Measurements from ENCODE around the gene DBN1.

Gene DBN1

GRCh38 chr5:177440990-177441780 is 32.2 kb downstream of the DBN1 start:
- DNase-seq: no peak

- DNase-seq: no peak
Measured at GRCh38 chr5:177440211-177440989, 33.0 kb downstream of the DBN1 start.

DNA sequence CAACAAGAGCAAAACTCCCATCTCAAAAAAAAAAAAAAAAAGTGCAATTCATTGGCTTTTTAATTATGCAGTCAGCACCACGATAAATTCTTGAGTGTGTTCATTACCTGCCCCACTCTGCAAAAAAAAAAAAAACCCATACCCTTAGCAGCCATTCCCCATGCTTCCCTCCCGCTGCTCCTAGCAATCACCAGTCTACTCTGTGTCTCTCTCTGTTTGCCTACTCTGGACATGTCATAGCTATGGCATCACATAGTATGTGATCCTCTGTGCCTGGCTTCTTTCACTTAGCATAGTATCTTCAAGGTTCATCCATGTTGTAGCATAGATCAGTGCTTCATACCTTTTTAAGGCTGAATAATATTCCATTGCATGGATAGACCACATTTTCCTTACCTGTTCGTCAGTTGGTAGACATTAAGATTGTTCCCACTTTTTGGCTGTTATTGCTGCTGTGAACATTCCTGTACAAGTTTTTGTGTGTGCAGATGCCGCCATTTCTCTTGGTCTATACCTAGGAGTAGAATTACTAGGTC is 33.8 kb downstream of the DBN1 start:
- no peak for DNase-seq

GRCh38 chr5:177438468-177438867 is 35.0 kb downstream of the DBN1 start:
- DNase-seq: no peak

- DNase-seq: no peak
Measured at GRCh38 chr5:177437623-177438022, 35.8 kb downstream of the DBN1 start.

GRCh38 chr5:177435847-177436536 is 37.4 kb downstream of the DBN1 start:
- no peak for DNase-seq

- no peak for DNase-seq
Measured at GRCh38 chr5:177434942-177435738, 38.3 kb downstream of the DBN1 start.

DNA sequence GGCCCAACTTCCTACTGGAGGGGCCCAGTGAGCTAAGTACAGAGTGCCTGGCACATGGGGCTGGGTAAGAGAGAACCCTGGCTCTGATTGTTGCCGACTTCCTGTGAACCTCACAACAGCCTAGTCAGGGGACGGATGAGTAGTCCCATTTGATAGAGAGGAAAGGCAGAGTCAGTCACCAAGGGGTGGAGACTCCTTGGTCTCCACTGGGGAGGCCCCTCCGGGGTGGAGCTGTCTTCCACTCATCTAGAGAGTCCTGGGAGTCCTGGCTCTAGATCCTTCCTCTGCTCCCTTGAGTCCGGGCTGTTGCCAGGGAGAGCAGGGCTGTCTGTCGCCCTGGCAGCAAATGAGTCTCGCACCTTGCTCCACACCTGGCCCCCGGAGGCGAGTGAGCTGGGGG is 39.0 kb downstream of the DBN1 start:
- no peak for DNase-seq

DNA sequence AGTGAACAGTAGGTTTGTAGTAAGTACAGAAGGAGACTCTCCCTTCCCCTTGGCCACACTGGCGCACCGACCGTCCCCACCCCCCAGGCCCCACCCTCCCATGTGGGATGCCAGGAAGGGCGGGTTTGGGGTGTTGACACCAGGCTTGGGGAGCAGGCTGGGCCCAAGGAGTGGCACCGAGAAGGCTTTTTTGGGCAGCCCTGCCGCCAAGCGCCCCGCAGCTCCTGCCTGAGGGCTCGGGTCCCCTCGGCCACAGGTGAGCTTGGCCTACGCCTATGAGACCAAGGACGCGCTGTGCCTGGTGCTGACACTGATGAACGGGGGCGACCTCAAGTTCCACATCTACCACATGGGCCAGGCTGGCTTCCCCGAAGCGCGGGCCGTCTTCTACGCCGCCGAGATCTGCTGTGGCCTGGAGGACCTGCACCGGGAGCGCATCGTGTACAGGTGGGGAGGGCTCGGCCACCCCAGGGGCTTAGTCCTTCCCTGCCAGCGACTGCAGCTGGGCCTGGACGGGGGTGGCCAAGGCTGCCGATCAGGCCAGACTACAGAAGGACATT is 39.7 kb downstream of the DBN1 start:
- no peak for DNase-seq

DNA sequence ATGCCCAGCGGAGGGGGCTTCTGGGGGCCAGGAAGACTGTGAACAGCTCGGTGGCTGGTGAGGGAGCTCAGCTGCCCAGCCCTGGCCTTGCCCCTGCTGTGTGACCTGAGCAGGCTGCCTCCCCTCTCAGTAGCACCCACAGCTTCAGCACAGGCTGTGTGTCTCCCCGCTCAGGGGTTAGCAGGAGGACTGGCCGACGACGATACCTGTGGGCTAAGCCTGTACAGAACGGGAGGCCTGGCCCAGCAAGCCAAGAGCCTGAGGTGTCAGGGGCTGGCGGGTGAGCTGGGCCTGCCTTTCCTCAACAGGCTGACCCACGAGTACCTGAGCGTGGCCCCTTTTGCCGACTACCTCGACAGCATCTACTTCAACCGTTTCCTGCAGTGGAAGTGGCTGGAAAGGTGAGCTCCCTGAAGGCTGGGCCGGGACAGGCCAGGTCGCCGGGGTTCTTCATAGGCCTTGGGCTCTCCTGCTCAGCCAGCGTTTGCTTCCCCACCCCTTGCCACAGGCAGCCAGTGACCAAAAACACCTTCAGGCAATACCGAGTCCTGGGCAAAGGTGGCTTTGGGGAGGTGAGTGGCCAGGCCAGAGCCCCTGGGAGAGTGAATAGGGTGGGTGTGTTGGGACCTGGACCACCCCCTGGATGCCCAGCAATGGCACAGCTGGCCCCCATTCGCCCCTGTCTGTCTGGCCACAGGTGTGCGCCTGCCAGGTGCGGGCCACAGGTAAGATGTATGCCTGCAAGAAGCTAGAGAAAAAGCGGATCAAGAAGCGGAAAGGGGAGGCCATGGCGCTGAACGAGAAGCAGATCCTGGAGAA is 40.4 kb downstream of the DBN1 start:
- DNase-seq: no peak

DNA sequence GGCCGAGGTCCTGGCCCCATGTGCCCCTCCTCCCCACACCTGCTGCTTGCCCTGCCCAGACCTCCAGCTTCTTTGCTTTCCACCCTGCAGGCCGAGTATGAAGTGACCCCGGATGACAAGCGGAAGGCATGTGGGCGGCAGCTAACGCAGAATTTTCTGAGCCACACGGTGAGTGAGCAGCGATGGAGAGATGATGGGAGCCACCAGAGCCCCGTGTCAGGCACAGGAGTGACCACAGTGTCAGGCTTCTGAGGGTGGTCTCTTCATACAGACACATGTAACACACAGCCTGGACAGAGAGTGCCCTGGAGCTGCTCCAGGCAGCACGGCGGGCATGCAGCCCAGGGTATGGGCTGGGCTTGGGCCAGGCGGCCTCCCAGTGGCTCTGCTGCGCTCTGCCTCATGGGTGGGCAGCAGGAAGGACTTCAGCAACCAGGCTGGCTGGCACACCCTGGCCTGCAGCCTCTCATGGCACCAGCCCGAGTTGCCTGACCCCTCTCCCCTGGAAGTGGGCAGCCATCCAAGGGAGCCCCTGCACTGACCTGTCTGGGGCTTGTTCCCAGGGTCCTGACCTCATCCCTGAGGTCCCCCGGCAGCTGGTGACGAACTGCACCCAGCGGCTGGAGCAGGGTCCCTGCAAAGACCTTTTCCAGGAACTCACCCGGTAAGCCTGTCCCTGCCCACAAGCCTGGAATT is 41.1 kb downstream of the DBN1 start:
- DNase-seq: no peak

- no peak for DNase-seq
Measured at GRCh38 chr5:177431317-177432142, 41.9 kb downstream of the DBN1 start.

- DNase-seq: no peak
Measured at GRCh38 chr5:177430972-177431316, 42.5 kb downstream of the DBN1 start.

DNA sequence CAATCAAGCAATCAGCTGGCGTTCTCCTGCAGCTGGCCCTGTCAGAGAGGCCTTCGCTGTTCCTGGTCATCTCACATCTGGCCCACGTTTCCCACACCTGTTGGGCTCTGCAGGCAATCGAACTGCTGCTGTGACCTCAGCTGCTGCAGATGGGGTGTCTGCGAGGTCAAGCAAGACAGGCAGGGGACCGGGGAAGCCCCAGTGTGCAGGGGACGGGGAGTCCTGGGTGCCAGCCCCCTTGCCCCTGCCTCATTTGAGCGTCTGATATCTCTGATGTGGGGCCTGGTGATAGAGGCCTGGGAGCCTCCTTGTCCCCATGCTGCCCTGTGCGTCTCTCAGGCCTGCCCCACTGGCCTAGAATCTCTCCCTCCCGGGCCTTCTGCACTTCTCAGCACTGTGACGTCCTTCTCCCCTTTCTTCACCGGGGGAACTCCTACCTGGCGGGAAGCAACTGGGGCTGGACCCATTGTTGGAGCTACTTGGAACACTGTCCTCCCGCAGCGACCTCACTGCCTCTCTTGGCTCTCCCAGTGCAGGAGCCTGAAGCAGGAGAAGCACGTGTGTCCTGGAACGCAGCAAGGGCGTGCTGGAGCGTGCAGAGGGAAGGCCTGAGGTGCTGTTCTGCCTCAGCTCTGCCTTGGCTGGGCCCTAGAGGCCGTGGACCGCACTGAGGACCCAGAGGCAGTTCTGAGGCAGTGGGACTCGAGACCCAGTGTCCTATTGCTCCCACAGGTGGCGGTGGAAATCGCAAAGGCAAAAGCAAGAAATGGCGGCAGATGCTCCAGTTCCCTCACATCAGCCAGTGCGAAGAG is 43.1 kb downstream of the DBN1 start:
- DNase-seq: no peak

GRCh38 chr5:177429248-177430040 is 44.0 kb downstream of the DBN1 start:
- DNase-seq: no peak

- DNase-seq: no peak
Measured at GRCh38 chr5:177428574-177429217, 44.7 kb downstream of the DBN1 start.

GRCh38 chr5:177427919-177428573 is 45.4 kb downstream of the DBN1 start:
- DNase-seq: no peak

Data from COR-L47 (cell line).